ENCODE measurements around the gene GABBR2.

DNA sequence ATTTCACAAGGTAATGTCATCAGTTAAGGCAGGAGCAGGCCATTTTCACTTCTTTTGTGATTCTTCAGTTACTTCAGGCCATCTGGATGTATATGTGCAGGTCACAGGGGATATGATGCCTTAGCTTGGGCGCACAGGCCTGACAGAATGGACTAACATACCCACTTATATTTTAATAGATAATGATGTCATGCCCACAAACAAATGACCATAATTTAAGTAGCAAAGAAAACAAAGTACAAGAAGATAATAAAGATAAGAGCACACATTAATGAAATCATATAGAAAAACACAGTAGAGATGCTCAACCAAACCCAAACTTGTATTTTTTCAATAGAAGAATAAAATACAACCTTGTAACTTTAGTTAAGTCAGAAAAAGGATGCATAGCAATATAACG lies 433.6 kb downstream of the GABBR2 start:
- no peak for TF ChIP-seq CTCF (conservative IDR thresholded peaks at IDR 0.05)
- no peak for TF ChIP-seq EZH2 (IDR thresholded peaks at IDR 0.05; ENCODE audit: low read depth)
